Neural cell (in vitro differentiated cells): ENCODE results near the gene VWA3B. TPM values are rescaled to one million over a fixed set of nuclear protein-coding genes. Genes with fewer than 3 reads are reported as not detected.

ENCODE experiments used
- H2AFZ ChIP-seq: fragments of 200-600, 300-800 bp; sonication (generic), shearing (Covaris generic); 2 replicates; pipeline ENCODE4 v1.6.0; 2014; ENCODE audit warnings: low read depth, mild to moderate bottlenecking, antibody characterized with exemption, low read length, moderate library complexity
- H3F3A ChIP-seq: fragments of 200-600 bp; shearing (Covaris generic); 2 replicates; pipeline ENCODE4 v1.6.1; 2016; ENCODE audit warnings: mild to moderate bottlenecking, moderate library complexity, mixed read lengths, antibody characterized with exemption, low read length; ENCODE audit not compliant: insufficient read depth, poor library complexity, severe bottlenecking
- H3K27ac ChIP-seq: fragments of 200-600, 300-800 bp; sonication (generic), shearing (Covaris generic); 2 replicates; pipeline ENCODE4 v1.5.1; 2014; ENCODE audit warnings: mild to moderate bottlenecking, low read length, moderate library complexity
- H3K27me3 ChIP-seq: fragments of 300-800, 200-600 bp; sonication (generic), shearing (Covaris generic); 2 replicates; pipeline ENCODE4 v1.6.0; 2014; ENCODE audit warnings: mild to moderate bottlenecking, low read depth, low read length, moderate library complexity; ENCODE audit not compliant: insufficient read depth
- H3K36me3 ChIP-seq: fragments of 300-800, 200-600 bp; sonication (generic), shearing (Covaris generic); 2 replicates; pipeline ENCODE4 v1.5.1; 2014; ENCODE audit warnings: mild to moderate bottlenecking, antibody characterized with exemption, low read length, moderate library complexity; ENCODE audit not compliant: insufficient read depth
- H3K4me2 ChIP-seq: fragments of 300-800, 200-600 bp; sonication (generic), shearing (Covaris generic); 2 replicates; pipeline ENCODE4 v1.6.0; 2014; ENCODE audit warnings: mild to moderate bottlenecking, low read length
- H3K4me3 ChIP-seq: fragments of 300-800, 200-600 bp; sonication (generic), shearing (Covaris generic); 2 replicates; pipeline ENCODE4 v1.5.1; 2014; ENCODE audit warnings: mild to moderate bottlenecking, low read length, moderate library complexity
- H3K79me2 ChIP-seq: fragments of 200-600 bp; shearing (Covaris generic); replicated peaks from 2 replicates; pipeline ENCODE4 v1.6.0; 2014; ENCODE audit warnings: mild to moderate bottlenecking, low read length, moderate library complexity; ENCODE audit not compliant: insufficient read depth
- H3K9ac ChIP-seq: fragments of 300-800, 200-600 bp; sonication (generic), shearing (Covaris generic); 2 replicates; pipeline ENCODE4 v1.6.1; 2016; ENCODE audit warnings: mild to moderate bottlenecking, low read length, mixed read lengths
- H3K9me2 ChIP-seq: fragments of 200-600 bp; shearing (Covaris generic); 2 replicates; pipeline ENCODE4 v1.6.1; 2016; ENCODE audit warnings: mild to moderate bottlenecking, low read length, mixed read lengths; ENCODE audit not compliant: insufficient read depth
- H3K9me3 ChIP-seq: fragments of 200-600, 300-800 bp; sonication (generic), shearing (Covaris generic); 2 replicates; pipeline ENCODE4 v1.6.1; 2016; ENCODE audit warnings: mild to moderate bottlenecking, mixed run types, low read length, moderate library complexity, mixed read lengths
- H4K20me1 ChIP-seq: fragments of 200-600 bp; shearing (Covaris generic); 2 replicates; pipeline ENCODE4 v1.6.1; 2016; ENCODE audit warnings: mild to moderate bottlenecking, mixed run types; ENCODE audit not compliant: insufficient read depth
- EP300 ChIP-seq: fragments of 450-650 bp; conservative IDR thresholded peaks from 2 replicates; pipeline ENCODE4 v1.6.1; 2014; ENCODE audit warnings: antibody characterized with exemption, mild to moderate bottlenecking, moderate library complexity; ENCODE audit not compliant: poor library complexity, severe bottlenecking
- EZH2 ChIP-seq: fragments of 200-600, 300-800 bp; shearing (Covaris generic), sonication (generic); IDR thresholded peaks from 2 replicates; pipeline ENCODE4 v1.6.1; 2014; ENCODE audit warnings: antibody characterized with exemption, low read length, borderline replicate concordance, mild to moderate bottlenecking; ENCODE audit not compliant: insufficient read depth, poor library complexity, severe bottlenecking
- MXI1 ChIP-seq: fragments of 450-650 bp; conservative IDR thresholded peaks from 2 replicates; pipeline ENCODE4 v1.6.1; 2014; ENCODE audit warnings: antibody characterized with exemption, mild to moderate bottlenecking; ENCODE audit not compliant: poor library complexity, severe bottlenecking
- RAD21 ChIP-seq: fragments of 450-650 bp; conservative IDR thresholded peaks from 2 replicates; pipeline ENCODE4 v1.6.1; 2014; ENCODE audit warnings: antibody characterized with exemption, mild to moderate bottlenecking, moderate library complexity
- SMC3 ChIP-seq: fragments of 450-650 bp; conservative IDR thresholded peaks from 2 replicates; pipeline ENCODE4 v1.6.1; 2014; ENCODE audit warnings: antibody characterized with exemption, mild to moderate bottlenecking, moderate library complexity; ENCODE audit not compliant: poor library complexity
- TAF1 ChIP-seq: IDR thresholded peaks from 2 replicates; pipeline ENCODE4 v1.6.1; 2012; ENCODE audit warnings: low read depth
- polyA plus RNA-seq: library from polyadenylated mRNA; depleted of rRNA; stranded (reverse); fragments of >200 nt; gene quantifications from 2 replicates; pipeline ENCODE4 v1.2.3, GENCODE V29; 2014
- TF ChIP-seq, protein P1 (sequence below): IDR thresholded peaks from 2 replicates; pipeline ENCODE4 v1.6.1; 2012; ENCODE audit warnings: borderline replicate concordance

The VWA3B gene
- polyA plus RNA-seq, 1 donor from 2014 or later = not detected

DNA sequence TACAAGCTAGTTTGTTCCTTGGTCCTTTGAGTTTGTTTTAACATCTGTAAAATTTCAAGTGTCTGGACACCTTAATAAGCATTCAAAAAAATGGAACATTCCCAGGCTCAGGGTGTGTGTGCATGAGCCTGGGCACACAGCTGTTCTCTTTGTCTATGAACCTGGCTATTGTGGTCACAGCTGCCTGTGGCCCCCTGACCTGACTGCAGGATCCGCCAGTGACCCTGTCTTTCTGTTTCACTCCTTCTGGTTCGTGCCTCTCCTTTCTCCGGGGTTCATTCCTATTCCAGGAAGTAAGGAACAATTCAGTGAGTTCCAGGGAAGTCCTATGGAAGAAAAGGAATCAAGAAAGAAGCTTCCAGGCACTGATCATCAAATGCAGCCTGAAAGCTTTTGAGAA, 35.6 kb downstream of the VWA3B start:
- Histone ChIP-seq H3K9ac (no peak overlapping the region), H3K36me3 (no peaks in the 10 kb centered on the region), H3K79me2 (no peaks in the 10 kb centered on the region), H2AFZ (no peak overlapping the region), H4K20me1 (no peaks in the 10 kb centered on the region), H3K27me3 (no peaks in the 10 kb centered on the region), H3F3A (no peaks in the 10 kb centered on the region), H3K27ac (no peak overlapping the region), H3K4me2 (no peak overlapping the region), H3K9me3 (no peaks in the 10 kb centered on the region), H3K9me2 (no peaks in the 10 kb centered on the region), H3K4me3 (no peak overlapping the region)
- TF ChIP-seq MXI1 (no peak), TAF1 (no peak), SMC3 (no peak)

DNA sequence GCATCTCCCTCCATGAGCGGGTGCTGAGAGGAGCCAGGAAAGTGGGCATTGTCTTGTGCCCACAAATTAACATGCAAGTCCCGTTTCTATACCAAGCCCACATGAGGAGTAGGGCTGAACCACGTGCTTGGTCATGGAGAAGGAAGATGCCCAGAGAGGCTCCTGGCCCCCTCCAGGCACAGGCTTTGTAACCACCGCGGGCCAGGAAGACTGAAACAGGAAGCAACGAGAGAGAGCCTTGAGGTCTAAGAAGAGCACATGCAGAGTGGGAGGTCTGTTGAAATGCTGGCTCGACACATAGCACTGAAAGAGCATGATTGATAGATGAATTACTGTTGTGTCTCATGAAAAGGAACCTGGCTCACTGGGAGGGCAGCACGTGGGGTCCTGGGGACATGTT, 36.3 kb downstream of the VWA3B start:
- Histone ChIP-seq H3K9me2 (no peaks in the 10 kb centered on the region), H3K4me3 (no peak overlapping the region), H3K27me3 (no peaks in the 10 kb centered on the region), H3K4me2 (no peak overlapping the region), H3K36me3 (no peaks in the 10 kb centered on the region), H4K20me1 (no peaks in the 10 kb centered on the region), H3F3A (no peaks in the 10 kb centered on the region), H3K9me3 (no peaks in the 10 kb centered on the region), H3K79me2 (no peaks in the 10 kb centered on the region), H3K27ac (no peak overlapping the region), H2AFZ (no peak overlapping the region), H3K9ac (no peak overlapping the region)
- TF ChIP-seq MXI1 = no peak
- no peak for TF ChIP-seq SMC3
- TF ChIP-seq RAD21 = no peak

DNA sequence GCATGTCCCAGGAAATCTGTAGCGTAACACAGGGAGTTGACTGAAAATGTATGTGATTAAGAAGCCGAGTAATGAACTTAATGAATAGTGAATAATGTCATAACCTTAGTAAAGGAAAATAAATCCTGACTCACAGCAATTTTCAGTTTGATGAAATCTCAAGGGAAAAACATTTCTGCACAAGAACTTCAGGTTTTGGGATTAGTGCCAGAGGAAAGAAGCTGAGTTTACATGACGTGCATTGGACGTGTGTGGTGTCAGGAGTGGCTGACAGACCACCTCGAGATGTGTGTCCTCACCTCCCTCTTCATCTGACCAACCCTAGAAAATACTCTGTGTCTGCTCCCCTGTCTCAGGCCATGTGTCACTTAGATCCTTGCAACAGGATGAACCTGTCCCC, 39.1 kb downstream of the VWA3B start:
- Histone ChIP-seq H3K79me2 (no peaks in the 10 kb centered on the region), H3K27me3 (no peaks in the 10 kb centered on the region), H3K9ac (no peak overlapping the region), H3K36me3 (no peaks in the 10 kb centered on the region), H3F3A (no peaks in the 10 kb centered on the region), H2AFZ (no peak overlapping the region), H3K27ac (no peak overlapping the region), H3K9me2 (no peaks in the 10 kb centered on the region), H3K4me2 (no peak overlapping the region), H3K4me3 (no peak overlapping the region), H4K20me1 (no peaks in the 10 kb centered on the region), H3K9me3 (no peaks in the 10 kb centered on the region)
- TF ChIP-seq EZH2 (no peak), EP300 (no peak), MXI1 (no peak), SMC3 (no peak), TAF1 (no peak), RAD21 (no peak)
- TF ChIP-seq, protein P1, sequence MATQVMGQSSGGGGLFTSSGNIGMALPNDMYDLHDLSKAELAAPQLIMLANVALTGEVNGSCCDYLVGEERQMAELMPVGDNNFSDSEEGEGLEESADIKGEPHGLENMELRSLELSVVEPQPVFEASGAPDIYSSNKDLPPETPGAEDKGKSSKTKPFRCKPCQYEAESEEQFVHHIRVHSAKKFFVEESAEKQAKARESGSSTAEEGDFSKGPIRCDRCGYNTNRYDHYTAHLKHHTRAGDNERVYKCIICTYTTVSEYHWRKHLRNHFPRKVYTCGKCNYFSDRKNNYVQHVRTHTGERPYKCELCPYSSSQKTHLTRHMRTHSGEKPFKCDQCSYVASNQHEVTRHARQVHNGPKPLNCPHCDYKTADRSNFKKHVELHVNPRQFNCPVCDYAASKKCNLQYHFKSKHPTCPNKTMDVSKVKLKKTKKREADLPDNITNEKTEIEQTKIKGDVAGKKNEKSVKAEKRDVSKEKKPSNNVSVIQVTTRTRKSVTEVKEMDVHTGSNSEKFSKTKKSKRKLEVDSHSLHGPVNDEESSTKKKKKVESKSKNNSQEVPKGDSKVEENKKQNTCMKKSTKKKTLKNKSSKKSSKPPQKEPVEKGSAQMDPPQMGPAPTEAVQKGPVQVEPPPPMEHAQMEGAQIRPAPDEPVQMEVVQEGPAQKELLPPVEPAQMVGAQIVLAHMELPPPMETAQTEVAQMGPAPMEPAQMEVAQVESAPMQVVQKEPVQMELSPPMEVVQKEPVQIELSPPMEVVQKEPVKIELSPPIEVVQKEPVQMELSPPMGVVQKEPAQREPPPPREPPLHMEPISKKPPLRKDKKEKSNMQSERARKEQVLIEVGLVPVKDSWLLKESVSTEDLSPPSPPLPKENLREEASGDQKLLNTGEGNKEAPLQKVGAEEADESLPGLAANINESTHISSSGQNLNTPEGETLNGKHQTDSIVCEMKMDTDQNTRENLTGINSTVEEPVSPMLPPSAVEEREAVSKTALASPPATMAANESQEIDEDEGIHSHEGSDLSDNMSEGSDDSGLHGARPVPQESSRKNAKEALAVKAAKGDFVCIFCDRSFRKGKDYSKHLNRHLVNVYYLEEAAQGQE = no peak
